Activated CD8-positive, alpha-beta T cell treated with anti-CD3 and anti-CD28 coated beads, Interleukin-2, amount 10 ng/mL, durations not matched to agents 7 days and 5 days (primary cell): ENCODE data around the gene CX3CR1. TPM values are rescaled to one million over a fixed set of nuclear protein-coding genes. Genes with fewer than 3 reads are reported as not detected.

Experiments used
- ATAC-seq: fragments of 150-1000 bp; cut with Tn5 transposase; one replicate; pipeline ENCODE4 v1.10.0; 2021; ENCODE audit warnings: moderate library complexity
- CTCF ChIA-PET: fragments of 350-600 bp; sonication (Branson Sonifier 250); formaldehyde crosslinking; loops from one replicate; lab custom pipeline; 2021; ENCODE audit warnings: antibody characterized with exemption; lab: Charles Lee
- POLR2A ChIA-PET: fragments of 350-600 bp; sonication (Branson Sonifier 250); formaldehyde crosslinking; loops from one replicate; lab custom pipeline; 2021; ENCODE audit warnings: antibody characterized with exemption; lab: Charles Lee
- DNase-seq: peaks from one replicate; pipeline ENCODE4 v3.0.0-alpha.2; 2020
- H3K27ac Mint-ChIP-seq: one replicate; pipeline ENCODE4 v1.8.0; 2021; ENCODE audit warnings: mild to moderate bottlenecking, mixed read lengths
- H3K27me3 Mint-ChIP-seq: one replicate; pipeline ENCODE4 v1.8.0; 2021; ENCODE audit warnings: low read depth, mixed read lengths
- H3K36me3 Mint-ChIP-seq: one replicate; pipeline ENCODE4 v1.8.0; 2021; ENCODE audit warnings: low read depth, mixed read lengths
- H3K4me1 Mint-ChIP-seq: one replicate; pipeline ENCODE4 v1.8.0; 2021; ENCODE audit warnings: low read depth, mixed read lengths
- H3K4me3 Mint-ChIP-seq: one replicate; pipeline ENCODE4 v1.8.0; 2021; ENCODE audit warnings: mild to moderate bottlenecking, mixed read lengths
- H3K9me3 Mint-ChIP-seq: one replicate; pipeline ENCODE4 v1.8.0; 2022; ENCODE audit warnings: mixed read lengths; ENCODE audit not compliant: insufficient read depth
- total RNA-seq, 2 experiments: library from RNA; stranded (reverse); gene quantifications; one replicate each; pipeline ENCODE4 v1.2.3, GENCODE V29; 2021

The CX3CR1 gene
- total RNA-seq, 2 experiments from 2014 or later, result 0.42 to 0.95 TPM

DNA sequence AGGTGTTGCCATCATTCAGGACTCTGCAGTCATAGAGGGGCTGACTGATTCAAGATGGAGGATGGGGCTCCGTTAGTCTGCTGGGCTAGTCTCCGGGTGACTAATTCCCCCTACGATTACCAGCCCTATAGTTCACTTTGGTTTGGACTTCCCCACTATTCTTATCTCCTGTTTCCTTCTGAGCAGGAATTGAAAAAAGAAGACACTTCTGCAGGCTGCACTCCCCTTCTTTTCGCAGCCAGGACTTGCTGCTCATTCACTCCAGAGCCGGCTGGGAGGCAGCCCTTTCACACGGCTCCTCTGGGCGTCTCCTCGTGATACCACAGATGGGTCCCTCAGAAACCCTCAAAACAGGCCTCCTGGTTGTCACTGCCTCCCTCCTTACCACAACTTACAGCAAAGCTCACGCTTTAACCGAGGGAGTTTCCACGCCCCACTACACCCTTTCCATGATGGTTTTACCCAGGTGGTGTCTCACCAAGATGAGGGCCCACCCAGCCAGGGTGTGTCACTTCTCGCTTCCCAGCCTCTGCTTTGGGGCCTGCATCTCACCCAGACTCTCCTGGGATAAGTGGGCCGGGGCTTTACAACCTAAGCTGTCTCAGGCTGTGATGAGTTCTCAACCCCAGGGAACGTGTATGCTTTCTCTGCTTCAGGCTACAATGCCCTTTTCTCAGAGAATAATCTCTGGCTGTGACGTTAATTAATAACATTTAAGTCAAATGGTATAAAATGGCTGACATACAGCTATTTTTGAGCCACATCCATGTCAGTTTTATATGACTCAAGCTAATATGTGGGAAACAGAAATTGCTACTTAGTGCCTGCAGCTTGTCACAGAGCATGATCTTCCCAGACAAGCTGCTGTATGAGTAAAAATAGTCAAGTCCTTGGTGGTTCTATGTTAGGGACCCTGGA, 11.9 kb downstream of the CX3CR1 start:
- Mint-ChIP-seq H3K27me3 (peaks cover 18% of the 10 kb centered on the region), H3K36me3 (no peaks in the 10 kb centered on the region), H3K27ac (peak overlapping the region; percentile 89), H3K4me3 (peak overlapping the region; percentile 54), H3K4me1 (peaks cover 36% of the 10 kb centered on the region), H3K9me3 (no peaks in the 10 kb centered on the region)
- POLR2A ChIA-PET, result no interaction called here
- DNase-seq (peak; percentile 84), ATAC-seq (peak; percentile 97)
- CTCF ChIA-PET, result interaction anchor here (0.9 to 15.4 kb wide), 7 partner anchors 12 to 110 kb away, joined by 3 to 242 read pairs (median 9); partner anchors contain the start of gene CX3CR1

GRCh38 chr3:39264053-39264452, 15.8 kb downstream of the CX3CR1 start:
- Mint-ChIP-seq H3K27ac (no peak overlapping the region), H3K4me1 (peaks cover 40% of the 10 kb centered on the region), H3K9me3 (no peaks in the 10 kb centered on the region), H3K27me3 (peaks cover 31% of the 10 kb centered on the region), H3K36me3 (no peaks in the 10 kb centered on the region), H3K4me3 (no peak overlapping the region)
- DNase-seq (peak; percentile 16), ATAC-seq (no peak)
- POLR2A ChIA-PET, result no interaction called here
- CTCF ChIA-PET, result interaction anchor here (1.3 to 4.0 kb wide), 3 partner anchors 24 to 29 kb away, joined by 3 to 29 read pairs (median 4); no protein-coding TSS in a partner anchor

- Mint-ChIP-seq H3K36me3 (no peaks in the 10 kb centered on the region), H3K4me1 (peaks cover 41% of the 10 kb centered on the region), H3K4me3 (no peak overlapping the region), H3K9me3 (no peaks in the 10 kb centered on the region), H3K27ac (no peak overlapping the region), H3K27me3 (peaks cover 30% of the 10 kb centered on the region)
- ChIA-PET CTCF (interaction anchor here (1.3 to 4.0 kb wide), 4 partner anchors 16 to 29 kb away, joined by 3 to 29 read pairs (median 4); no protein-coding TSS in a partner anchor), POLR2A (interaction anchor here (0.5 kb wide), 1 partner anchor 116 kb away, joined by 3 read pairs; no protein-coding TSS in a partner anchor)
- no peak for ATAC-seq
- DNase-seq, result peak; percentile 1
These were observed 16.3 kb downstream of the CX3CR1 start for GRCh38 chr3:39263576-39263975.

- ATAC-seq, result no peak
- POLR2A ChIA-PET, result interaction anchor here (0.5 to 1.2 kb wide), 2 partner anchors 88 to 115 kb away, joined by 3 read pairs; no protein-coding TSS in a partner anchor
- DNase-seq, result peak; percentile 15
- Mint-ChIP-seq H3K4me1 (peaks cover 36% of the 10 kb centered on the region), H3K36me3 (no peaks in the 10 kb centered on the region), H3K9me3 (no peaks in the 10 kb centered on the region), H3K4me3 (no peak overlapping the region), H3K27ac (no peak overlapping the region), H3K27me3 (peaks cover 30% of the 10 kb centered on the region)
- CTCF ChIA-PET, result interaction anchor here (0.8 to 4.0 kb wide), 7 partner anchors 15 to 114 kb away, joined by 3 to 29 read pairs (median 3); no protein-coding TSS in a partner anchor
These were observed 17.0 kb downstream of the CX3CR1 start for GRCh38 chr3:39262846-39263245.

GRCh38 chr3:39261726-39262125, 18.1 kb downstream of the CX3CR1 start:
- no peak overlapping the region for H3K27ac Mint-ChIP-seq
- ChIA-PET CTCF (interaction anchor here (1.0 to 4.0 kb wide), 6 partner anchors 26 to 72 kb away, joined by 3 to 29 read pairs (median 4); no protein-coding TSS in a partner anchor), POLR2A (interaction anchor here (1.2 kb wide), 1 partner anchor 89 kb away, joined by 3 read pairs; no protein-coding TSS in a partner anchor)
- no peak overlapping the region for H3K4me3 Mint-ChIP-seq
- H3K9me3 Mint-ChIP-seq, result no peaks in the 10 kb centered on the region
- no peaks in the 10 kb centered on the region for H3K36me3 Mint-ChIP-seq
- peaks cover 38% of the 10 kb centered on the region for H3K27me3 Mint-ChIP-seq
- ATAC-seq (no peak), DNase-seq (peak; percentile 16)
- peaks cover 26% of the 10 kb centered on the region for H3K4me1 Mint-ChIP-seq

DNA sequence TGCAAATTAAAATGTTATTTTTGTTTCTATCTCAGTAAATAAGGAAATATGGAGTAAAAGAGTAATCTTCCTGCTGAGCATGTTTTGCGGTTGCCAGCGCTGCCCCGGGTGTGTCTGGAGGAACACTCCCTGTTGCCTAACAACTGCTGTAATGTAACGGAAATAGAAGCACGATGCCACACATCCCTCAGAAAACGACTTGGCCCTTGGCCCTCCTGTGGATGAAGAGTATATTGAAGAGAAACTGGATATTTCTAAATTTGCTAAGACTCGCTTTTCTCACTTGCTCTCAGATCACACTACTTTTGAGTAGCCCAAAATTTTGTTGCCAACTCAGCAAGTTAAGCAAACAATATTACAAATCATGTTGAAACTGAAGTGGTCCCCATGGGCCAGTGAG, 18.9 kb downstream of the CX3CR1 start:
- ChIA-PET POLR2A (no interaction called here), CTCF (interaction anchor here (1.0 to 4.0 kb wide), 3 partner anchors 27 to 71 kb away, joined by 4 to 29 read pairs (median 19); no protein-coding TSS in a partner anchor)
- peaks cover 38% of the 10 kb centered on the region for H3K27me3 Mint-ChIP-seq
- H3K4me1 Mint-ChIP-seq, result peaks cover 26% of the 10 kb centered on the region
- H3K4me3 Mint-ChIP-seq, result no peak overlapping the region
- ATAC-seq (peak; percentile 93), DNase-seq (peak; percentile 80)
- no peaks in the 10 kb centered on the region for H3K36me3 Mint-ChIP-seq
- H3K27ac Mint-ChIP-seq, result no peak overlapping the region
- no peaks in the 10 kb centered on the region for H3K9me3 Mint-ChIP-seq

DNA sequence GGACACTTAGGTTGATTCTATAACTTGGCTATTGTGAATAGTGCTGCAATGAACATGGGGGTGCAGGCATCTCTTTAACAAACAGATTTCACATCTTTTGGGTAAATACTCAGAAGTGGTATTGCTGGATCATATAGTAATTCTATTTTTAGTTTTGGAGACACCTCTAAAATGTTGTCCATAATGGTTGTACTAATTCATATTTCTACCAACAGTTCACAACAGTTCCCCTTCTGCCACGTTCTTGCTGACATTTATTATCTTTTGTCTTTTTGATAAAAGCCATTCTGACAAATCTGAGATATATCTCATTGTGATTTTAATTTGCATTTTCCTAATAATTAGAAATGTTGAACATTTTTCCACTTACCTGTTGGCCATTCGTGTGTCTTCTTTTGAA, 19.5 kb downstream of the CX3CR1 start:
- H3K27me3 Mint-ChIP-seq, result peaks cover 38% of the 10 kb centered on the region
- no peak overlapping the region for H3K27ac Mint-ChIP-seq
- ChIA-PET POLR2A (no interaction called here), CTCF (interaction anchor here (2.8 kb wide), 1 partner anchor 32 kb away, joined by 10 read pairs; no protein-coding TSS in a partner anchor)
- ATAC-seq (no peak), DNase-seq (no peak)
- H3K4me3 Mint-ChIP-seq, result no peak overlapping the region
- peaks cover 30% of the 10 kb centered on the region for H3K4me1 Mint-ChIP-seq
- no peaks in the 10 kb centered on the region for H3K36me3 Mint-ChIP-seq
- no peaks in the 10 kb centered on the region for H3K9me3 Mint-ChIP-seq

DNA sequence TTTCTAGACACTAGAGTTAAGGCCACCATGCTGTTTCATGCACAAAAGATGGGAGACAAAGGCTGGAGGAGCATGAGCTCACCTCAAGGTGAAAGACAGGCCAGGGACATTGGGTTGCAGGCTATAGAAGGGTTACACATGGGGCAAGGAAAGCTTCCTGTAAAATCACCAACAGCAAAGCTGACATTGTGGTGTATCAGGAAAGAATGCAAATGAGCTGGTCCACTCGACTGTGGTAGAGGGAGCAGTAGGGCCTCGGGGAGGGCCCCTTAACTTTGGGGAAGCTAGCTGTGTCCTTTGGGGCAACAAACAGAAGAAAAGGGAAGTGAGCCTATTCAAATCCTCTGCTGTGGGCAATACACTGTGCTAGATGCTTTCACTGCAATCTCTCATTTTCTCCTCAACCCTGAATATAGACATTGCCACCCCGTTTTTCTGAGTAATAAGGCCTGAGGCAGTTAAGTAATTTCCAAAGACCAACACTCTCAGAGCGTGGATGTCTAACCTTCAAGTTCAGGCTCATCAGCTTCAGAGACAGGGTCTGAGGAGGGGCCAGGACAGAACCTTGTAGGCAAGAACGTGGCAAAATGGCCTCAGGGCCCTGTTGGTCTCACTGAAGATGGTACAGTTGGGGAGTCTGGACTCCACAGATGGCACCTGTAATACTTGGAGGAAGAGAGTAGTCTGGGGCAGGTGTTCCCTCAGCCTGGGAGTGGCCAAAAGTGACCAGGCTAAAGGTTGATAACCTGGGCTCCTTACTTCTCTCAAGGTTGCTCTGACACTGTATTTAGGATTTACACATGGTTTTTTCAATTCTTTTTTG, 24.1 kb downstream of the CX3CR1 start:
- DNase-seq (no peak), ATAC-seq (no peak)
- POLR2A ChIA-PET, result no interaction called here
- Mint-ChIP-seq H3K36me3 (no peaks in the 10 kb centered on the region), H3K27me3 (peaks cover 22% of the 10 kb centered on the region), H3K9me3 (no peaks in the 10 kb centered on the region), H3K4me3 (no peak overlapping the region), H3K27ac (no peak overlapping the region), H3K4me1 (peaks cover 20% of the 10 kb centered on the region)
- CTCF ChIA-PET, result interaction anchor here (0.8 to 2.1 kb wide), 3 partner anchors 21 to 36 kb away, joined by 4 to 6 read pairs (median 4); no protein-coding TSS in a partner anchor

DNA sequence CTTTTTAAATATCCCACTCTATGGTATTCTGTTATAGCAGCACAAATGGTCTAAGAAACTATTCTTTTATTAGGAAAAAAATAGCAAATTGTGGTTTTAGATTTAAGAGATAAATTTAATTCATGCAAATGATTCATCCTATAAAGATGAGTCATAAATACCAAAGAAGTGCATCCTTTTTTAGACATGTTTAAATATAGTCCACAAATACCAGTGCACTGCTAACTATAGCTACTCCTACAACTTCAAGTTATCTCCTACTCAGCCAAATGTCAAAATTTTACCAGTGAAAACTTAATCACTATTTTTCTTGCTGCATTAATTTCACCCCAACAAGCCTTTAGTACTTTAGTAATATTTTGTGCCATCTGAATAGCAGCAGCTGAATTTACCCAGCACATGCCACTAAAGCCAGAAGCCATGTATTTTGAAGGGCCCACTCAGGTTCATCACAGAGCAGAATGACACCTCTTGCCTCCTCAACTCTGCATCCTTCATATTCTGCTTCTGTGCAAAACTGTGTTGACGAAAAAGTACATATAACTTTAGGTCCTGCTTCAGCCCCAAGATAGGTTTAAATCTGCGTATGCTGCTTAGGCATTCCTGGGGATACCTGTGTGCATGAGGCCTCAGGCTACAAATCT, 24.9 kb downstream of the CX3CR1 start:
- Mint-ChIP-seq H3K9me3 (no peaks in the 10 kb centered on the region), H3K27ac (no peak overlapping the region), H3K36me3 (no peaks in the 10 kb centered on the region), H3K4me3 (no peak overlapping the region), H3K27me3 (peaks cover 21% of the 10 kb centered on the region), H3K4me1 (peaks cover 18% of the 10 kb centered on the region)
- POLR2A ChIA-PET, result interaction anchor here (0.6 kb wide), 1 partner anchor 108 kb away, joined by 3 read pairs; no protein-coding TSS in a partner anchor
- ATAC-seq, result no peak
- no peak for DNase-seq
- CTCF ChIA-PET, result interaction anchor here (0.6 to 2.1 kb wide), 4 partner anchors 20 to 65 kb away, joined by 3 to 6 read pairs (median 4); no protein-coding TSS in a partner anchor

DNA sequence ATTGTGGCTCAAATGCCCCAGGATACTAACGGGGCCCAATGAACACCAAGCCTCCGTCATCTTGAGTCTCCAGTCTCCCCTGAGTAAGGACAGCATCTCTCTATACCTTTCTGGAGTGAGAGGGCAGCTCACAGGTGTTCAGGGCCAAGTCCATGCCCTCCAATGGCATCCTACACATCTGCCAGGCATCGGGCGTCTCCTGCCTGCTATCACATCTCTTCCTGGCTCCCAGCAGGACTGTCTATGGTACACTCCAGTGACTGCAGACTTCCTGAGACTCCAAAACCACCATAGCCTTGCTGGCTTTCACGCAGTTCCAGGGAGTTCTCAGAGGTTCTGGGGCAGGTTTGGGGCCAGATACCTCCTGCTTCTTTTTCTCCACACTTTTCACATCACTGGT, 28.3 kb downstream of the CX3CR1 start:
- Mint-ChIP-seq H3K9me3 (no peaks in the 10 kb centered on the region), H3K27me3 (peaks cover 9% of the 10 kb centered on the region), H3K27ac (no peak overlapping the region), H3K4me1 (peaks cover 10% of the 10 kb centered on the region), H3K36me3 (no peaks in the 10 kb centered on the region), H3K4me3 (no peak overlapping the region)
- CTCF ChIA-PET, result interaction anchor here (1.4 to 2.5 kb wide), 3 partner anchors 37 to 42 kb away, joined by 4 to 12 read pairs (median 4); no protein-coding TSS in a partner anchor
- ATAC-seq (no peak), DNase-seq (peak; percentile 12)
- POLR2A ChIA-PET, result no interaction called here
